GM23338 (cell line): ENCODE measurements around the gene ARL5A. TPM values are rescaled to one million over a fixed set of nuclear protein-coding genes. Genes with fewer than 3 reads are reported as not detected.

Experiments used
- ATAC-seq: fragments of 200-7000 bp; cut with Tn5 transposase; 3 replicates; pipeline ENCODE4 v1.9.1; 2020
- DNase-seq: peaks from one replicate; pipeline ENCODE4 v3.0.0-alpha.2; 2015; ENCODE audit warnings: low spot score
- H2AFZ ChIP-seq: fragments of 200-600 bp; sonication (generic); 2 replicates; pipeline ENCODE4 v1.8.0; 2016; ENCODE audit warnings: antibody characterized with exemption, mild to moderate bottlenecking, moderate library complexity
- H3F3A ChIP-seq: fragments of 200-600 bp; sonication (generic); replicated peaks from 2 replicates; pipeline ENCODE4 v1.8.0; 2017; ENCODE audit warnings: antibody characterized with exemption, mixed run types, low read depth
- H3K27ac ChIP-seq: fragments of 200-600 bp; sonication (generic); 2 replicates; pipeline ENCODE4 v1.6.1; 2016; ENCODE audit warnings: low read depth
- H3K27me3 ChIP-seq: fragments of 200-600 bp; sonication (generic); 2 replicates; pipeline ENCODE4 v1.8.0; 2016; ENCODE audit warnings: mild to moderate bottlenecking, mixed run types, moderate library complexity; ENCODE audit not compliant: insufficient read depth
- H3K36me3 ChIP-seq: fragments of 200-600 bp; sonication (generic); 2 replicates; pipeline ENCODE4 v1.8.0; 2016; ENCODE audit warnings: mild to moderate bottlenecking; ENCODE audit not compliant: insufficient read depth
- H3K4me1 ChIP-seq: fragments of 200-600 bp; sonication (generic); 2 replicates; pipeline ENCODE4 v1.8.0; 2016; ENCODE audit warnings: mild to moderate bottlenecking, moderate library complexity; ENCODE audit not compliant: insufficient read depth
- H3K4me2 ChIP-seq: fragments of 200-600 bp; sonication (generic); 2 replicates; pipeline ENCODE4 v1.7.1; 2017; ENCODE audit warnings: mixed run types
- H3K4me3 ChIP-seq: fragments of 200-600 bp; sonication (generic); 2 replicates; pipeline ENCODE4 v1.6.1; 2016; ENCODE audit warnings: mixed run types
- H3K79me2 ChIP-seq: fragments of 200-600 bp; sonication (generic); replicated peaks from 2 replicates; pipeline ENCODE4 v1.8.0; 2017; ENCODE audit warnings: mild to moderate bottlenecking; ENCODE audit not compliant: insufficient read depth
- H3K9me2 ChIP-seq: fragments of 200-600 bp; sonication (generic); 2 replicates; pipeline ENCODE4 v1.8.0; 2017; ENCODE audit not compliant: insufficient read depth
- H4K20me1 ChIP-seq: fragments of 200-600 bp; sonication (generic); replicated peaks from 2 replicates; pipeline ENCODE4 v1.8.0; 2017; ENCODE audit warnings: mild to moderate bottlenecking; ENCODE audit not compliant: insufficient read depth
- H3K27ac Mint-ChIP-seq: 2 replicates; pipeline ENCODE4 v1.8.0; 2020; ENCODE audit warnings: inconsistent platforms, mild to moderate bottlenecking, moderate library complexity, mixed read lengths
- H3K27me3 Mint-ChIP-seq: 3 replicates; pipeline ENCODE4 v1.8.0; 2022; ENCODE audit warnings: low read depth, mild to moderate bottlenecking, moderate library complexity, mixed read lengths, inconsistent platforms; ENCODE audit not compliant: insufficient read depth, poor library complexity
- H3K36me3 Mint-ChIP-seq: 3 replicates; pipeline ENCODE4 v1.8.0; 2021; ENCODE audit warnings: low read depth, mild to moderate bottlenecking, inconsistent platforms, moderate library complexity, mixed read lengths
- H3K4me1 Mint-ChIP-seq: 3 replicates; pipeline ENCODE4 v1.8.0; 2020; ENCODE audit warnings: mild to moderate bottlenecking, inconsistent platforms, mixed read lengths
- H3K4me3 Mint-ChIP-seq: 3 replicates; pipeline ENCODE4 v1.8.0; 2021; ENCODE audit warnings: moderate library complexity, mild to moderate bottlenecking, inconsistent platforms, mixed read lengths
- H3K9me3 Mint-ChIP-seq: 3 replicates; pipeline ENCODE4 v1.8.0; 2020; ENCODE audit warnings: moderate library complexity, mild to moderate bottlenecking, inconsistent platforms, mixed read lengths
- CREB1 ChIP-seq: fragments of 250-450 bp; sonication (Bioruptor Pico); IDR thresholded peaks from 2 replicates; pipeline ENCODE4 v1.5.0; 2020; ENCODE audit warnings: low read depth, mild to moderate bottlenecking, moderate library complexity
- CTCF ChIP-seq, 2 experiments: fragments of 200-600 bp in 1 of 2; sonication (generic) in 1 of 2; conservative IDR thresholded peaks; 2 replicates each; pipeline versions ENCODE4 v1.5.1 to v1.6.1; 2016 to 2017; ENCODE audit warnings: antibody characterized with exemption in 2 of 2, low read depth in 2 of 2, mild to moderate bottlenecking in 2 of 2, moderate library complexity in 1 of 2
- EZH2 ChIP-seq: fragments of 200-600 bp; sonication (generic); IDR thresholded peaks from one replicate; pipeline ENCODE4 v1.8.0; 2017; ENCODE audit warnings: antibody characterized with exemption, mild to moderate bottlenecking, low read depth; ENCODE audit not compliant: unreplicated experiment
- EZH2phosphoT487 ChIP-seq: fragments of 200-600 bp; sonication (generic); IDR thresholded peaks from one replicate; pipeline ENCODE4 v1.8.1; 2018; ENCODE audit warnings: antibody characterized with exemption; ENCODE audit not compliant: unreplicated experiment
- JUNB ChIP-seq: IDR thresholded peaks from one replicate; pipeline ENCODE4 v1.6.1; 2016; ENCODE audit warnings: antibody characterized with exemption; ENCODE audit not compliant: unreplicated experiment
- NANOG ChIP-seq: IDR thresholded peaks from 2 replicates; pipeline ENCODE4 v1.6.1; 2016; ENCODE audit warnings: antibody characterized with exemption, borderline replicate concordance
- POLR2AphosphoS5 ChIP-seq: IDR thresholded peaks from 2 replicates; pipeline ENCODE4 v1.6.1; 2016; ENCODE audit warnings: antibody characterized with exemption, low read depth
- REST ChIP-seq: IDR thresholded peaks from one replicate; pipeline ENCODE4 v1.6.1; 2018; ENCODE audit warnings: antibody characterized with exemption; ENCODE audit not compliant: unreplicated experiment
- STAT1 ChIP-seq: IDR thresholded peaks from one replicate; pipeline ENCODE4 v1.6.1; 2016; ENCODE audit warnings: antibody characterized with exemption; ENCODE audit not compliant: unreplicated experiment
- ZNF114 ChIP-seq: fragments of 250-450 bp; sonication (Bioruptor Pico); IDR thresholded peaks from 2 replicates; pipeline ENCODE4 v1.5.0; 2020; ENCODE audit warnings: mild to moderate bottlenecking, moderate library complexity
- ZNF331 ChIP-seq: fragments of 250-450 bp; sonication (Bioruptor Pico); IDR thresholded peaks from 2 replicates; pipeline ENCODE4 v1.5.0; 2020; ENCODE audit warnings: low read depth, mild to moderate bottlenecking, moderate library complexity
- polyA plus RNA-seq: library from polyadenylated mRNA; unstranded; fragments of >200 nt; fragmentation: Nextera tagmentation; extraction: Ambion mirVana; gene quantifications from 2 replicates; pipeline ENCODE4 v1.2.1, GENCODE V29; 2016
- total RNA-seq: library from RNA; depleted of rRNA; stranded (reverse); fragments of >200 nt; shearing (Covaris generic); gene quantifications from 2 replicates; pipeline ENCODE4 v1.2.3, GENCODE V29; 2014
- TF ChIP-seq, protein P1 (sequence below): fragments of 250-450 bp; sonication (Bioruptor Pico); IDR thresholded peaks from 2 replicates; pipeline ENCODE4 v1.5.0; 2020; ENCODE audit warnings: mild to moderate bottlenecking, moderate library complexity
- TF ChIP-seq, protein P2 (sequence below): IDR thresholded peaks from 2 replicates; pipeline ENCODE4 v1.6.1; 2016; ENCODE audit warnings: antibody characterized with exemption

Gene ARL5A
- total and polyA plus RNA-seq, 2 experiments from 2014 or later = 26.8 to 104 TPM

DNA sequence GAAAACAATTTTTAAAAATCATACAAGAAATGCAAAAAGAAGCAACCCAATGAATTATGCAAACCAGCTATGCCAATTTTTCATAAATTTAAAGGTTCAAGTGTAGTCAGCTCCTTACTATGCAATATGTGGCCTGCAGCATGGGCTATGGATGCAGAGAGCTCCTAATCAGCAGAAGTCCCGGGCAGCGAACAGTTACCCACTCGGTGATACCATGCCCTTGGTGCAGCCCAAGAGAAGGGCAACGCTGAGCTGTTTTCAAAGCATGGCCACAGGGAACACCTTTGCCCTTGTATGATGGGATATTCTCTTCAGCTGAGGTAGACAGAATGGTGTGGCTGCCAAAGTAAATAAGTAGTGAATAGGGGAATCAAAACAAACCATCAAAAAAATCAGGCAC, 17.3 kb upstream of the ARL5A start:
- no peaks in the 10 kb centered on the region for H3K36me3 ChIP-seq
- no peak overlapping the region for H3K4me2 ChIP-seq
- H4K20me1 ChIP-seq = no peaks in the 10 kb centered on the region
- no peaks in the 10 kb centered on the region for H3K9me2 ChIP-seq
- Mint-ChIP-seq H3K36me3 (no peaks in the 10 kb centered on the region), H3K4me3 (no peak overlapping the region), H3K4me1 (no peaks in the 10 kb centered on the region), H3K9me3 (no peaks in the 10 kb centered on the region), H3K27me3 (no peaks in the 10 kb centered on the region), H3K27ac (no peak overlapping the region)
- no peak for ATAC-seq
- H3F3A ChIP-seq = no peaks in the 10 kb centered on the region
- TF ChIP-seq REST = no peak
- TF ChIP-seq, protein P1, sequence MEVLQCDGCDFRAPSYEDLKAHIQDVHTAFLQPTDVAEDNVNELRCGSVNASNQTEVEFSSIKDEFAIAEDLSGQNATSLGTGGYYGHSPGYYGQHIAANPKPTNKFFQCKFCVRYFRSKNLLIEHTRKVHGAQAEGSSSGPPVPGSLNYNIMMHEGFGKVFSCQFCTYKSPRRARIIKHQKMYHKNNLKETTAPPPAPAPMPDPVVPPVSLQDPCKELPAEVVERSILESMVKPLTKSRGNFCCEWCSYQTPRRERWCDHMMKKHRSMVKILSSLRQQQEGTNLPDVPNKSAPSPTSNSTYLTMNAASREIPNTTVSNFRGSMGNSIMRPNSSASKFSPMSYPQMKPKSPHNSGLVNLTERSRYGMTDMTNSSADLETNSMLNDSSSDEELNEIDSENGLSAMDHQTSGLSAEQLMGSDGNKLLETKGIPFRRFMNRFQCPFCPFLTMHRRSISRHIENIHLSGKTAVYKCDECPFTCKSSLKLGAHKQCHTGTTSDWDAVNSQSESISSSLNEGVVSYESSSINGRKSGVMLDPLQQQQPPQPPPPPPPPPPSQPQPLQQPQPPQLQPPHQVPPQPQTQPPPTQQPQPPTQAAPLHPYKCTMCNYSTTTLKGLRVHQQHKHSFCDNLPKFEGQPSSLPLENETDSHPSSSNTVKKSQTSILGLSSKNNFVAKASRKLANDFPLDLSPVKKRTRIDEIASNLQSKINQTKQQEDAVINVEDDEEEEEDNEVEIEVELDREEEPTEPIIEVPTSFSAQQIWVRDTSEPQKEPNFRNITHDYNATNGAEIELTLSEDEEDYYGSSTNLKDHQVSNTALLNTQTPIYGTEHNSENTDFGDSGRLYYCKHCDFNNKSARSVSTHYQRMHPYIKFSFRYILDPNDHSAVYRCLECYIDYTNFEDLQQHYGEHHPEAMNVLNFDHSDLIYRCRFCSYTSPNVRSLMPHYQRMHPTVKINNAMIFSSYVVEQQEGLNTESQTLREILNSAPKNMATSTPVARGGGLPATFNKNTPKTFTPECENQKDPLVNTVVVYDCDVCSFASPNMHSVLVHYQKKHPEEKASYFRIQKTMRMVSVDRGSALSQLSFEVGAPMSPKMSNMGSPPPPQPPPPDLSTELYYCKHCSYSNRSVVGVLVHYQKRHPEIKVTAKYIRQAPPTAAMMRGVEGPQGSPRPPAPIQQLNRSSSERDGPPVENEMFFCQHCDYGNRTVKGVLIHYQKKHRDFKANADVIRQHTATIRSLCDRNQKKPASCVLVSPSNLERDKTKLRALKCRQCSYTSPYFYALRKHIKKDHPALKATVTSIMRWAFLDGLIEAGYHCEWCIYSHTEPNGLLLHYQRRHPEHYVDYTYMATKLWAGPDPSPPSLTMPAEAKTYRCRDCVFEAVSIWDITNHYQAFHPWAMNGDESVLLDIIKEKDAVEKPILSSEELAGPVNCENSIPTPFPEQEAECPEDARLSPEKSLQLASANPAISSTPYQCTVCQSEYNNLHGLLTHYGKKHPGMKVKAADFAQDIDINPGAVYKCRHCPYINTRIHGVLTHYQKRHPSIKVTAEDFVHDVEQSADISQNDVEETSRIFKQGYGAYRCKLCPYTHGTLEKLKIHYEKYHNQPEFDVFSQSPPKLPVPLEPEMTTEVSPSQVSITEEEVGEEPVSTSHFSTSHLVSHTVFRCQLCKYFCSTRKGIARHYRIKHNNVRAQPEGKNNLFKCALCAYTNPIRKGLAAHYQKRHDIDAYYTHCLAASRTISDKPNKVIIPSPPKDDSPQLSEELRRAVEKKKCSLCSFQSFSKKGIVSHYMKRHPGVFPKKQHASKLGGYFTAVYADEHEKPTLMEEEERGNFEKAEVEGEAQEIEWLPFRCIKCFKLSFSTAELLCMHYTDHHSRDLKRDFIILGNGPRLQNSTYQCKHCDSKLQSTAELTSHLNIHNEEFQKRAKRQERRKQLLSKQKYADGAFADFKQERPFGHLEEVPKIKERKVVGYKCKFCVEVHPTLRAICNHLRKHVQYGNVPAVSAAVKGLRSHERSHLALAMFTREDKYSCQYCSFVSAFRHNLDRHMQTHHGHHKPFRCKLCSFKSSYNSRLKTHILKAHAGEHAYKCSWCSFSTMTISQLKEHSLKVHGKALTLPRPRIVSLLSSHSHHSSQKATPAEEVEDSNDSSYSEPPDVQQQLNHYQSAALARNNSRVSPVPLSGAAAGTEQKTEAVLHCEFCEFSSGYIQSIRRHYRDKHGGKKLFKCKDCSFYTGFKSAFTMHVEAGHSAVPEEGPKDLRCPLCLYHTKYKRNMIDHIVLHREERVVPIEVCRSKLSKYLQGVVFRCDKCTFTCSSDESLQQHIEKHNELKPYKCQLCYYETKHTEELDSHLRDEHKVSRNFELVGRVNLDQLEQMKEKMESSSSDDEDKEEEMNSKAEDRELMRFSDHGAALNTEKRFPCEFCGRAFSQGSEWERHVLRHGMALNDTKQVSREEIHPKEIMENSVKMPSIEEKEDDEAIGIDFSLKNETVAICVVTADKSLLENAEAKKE = no peak
- no peak for TF ChIP-seq EZH2
- no peak for TF ChIP-seq POLR2AphosphoS5
- no peak for TF ChIP-seq CREB1
- TF ChIP-seq NANOG = no peak
- TF ChIP-seq JUNB = no peak
- TF ChIP-seq ZNF114 (CRISPR knock-in tag) = no peak
- TF ChIP-seq, protein P2, sequence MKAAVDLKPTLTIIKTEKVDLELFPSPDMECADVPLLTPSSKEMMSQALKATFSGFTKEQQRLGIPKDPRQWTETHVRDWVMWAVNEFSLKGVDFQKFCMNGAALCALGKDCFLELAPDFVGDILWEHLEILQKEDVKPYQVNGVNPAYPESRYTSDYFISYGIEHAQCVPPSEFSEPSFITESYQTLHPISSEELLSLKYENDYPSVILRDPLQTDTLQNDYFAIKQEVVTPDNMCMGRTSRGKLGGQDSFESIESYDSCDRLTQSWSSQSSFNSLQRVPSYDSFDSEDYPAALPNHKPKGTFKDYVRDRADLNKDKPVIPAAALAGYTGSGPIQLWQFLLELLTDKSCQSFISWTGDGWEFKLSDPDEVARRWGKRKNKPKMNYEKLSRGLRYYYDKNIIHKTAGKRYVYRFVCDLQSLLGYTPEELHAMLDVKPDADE = no peak
- TF ChIP-seq ZNF331 (CRISPR knock-in tag) = no peak
- TF ChIP-seq EZH2phosphoT487 = no peak
- TF ChIP-seq CTCF (conservative IDR thresholded peaks at IDR 0.05; ENCODE audit: low read depth in 2 of 2) = no peak
- TF ChIP-seq STAT1 = no peak
- no peaks in the 10 kb centered on the region for H3K27me3 ChIP-seq
- no peak overlapping the region for H2AFZ ChIP-seq
- H3K79me2 ChIP-seq = no peaks in the 10 kb centered on the region
- H3K4me1 ChIP-seq = no peaks in the 10 kb centered on the region
- no peak overlapping the region for H3K27ac ChIP-seq
- H3K4me3 ChIP-seq = no peak overlapping the region
- DNase-seq = no peak
